Calu3 (cell line): ENCODE results near the gene RAPGEF5. TPM values are rescaled to one million over a fixed set of nuclear protein-coding genes. Genes with fewer than 3 reads are reported as not detected.

Experiments used
- BruUV-seq: library from RNA; stranded (reverse); fragments of 400-500 nt; replicated peaks from 2 replicates; lab custom pipeline; 2021; lab: Mats Ljungman, UMichigan
- CTCF ChIA-PET: fragments of 300-600 bp; sonication (Branson Sonifier 250); formaldehyde crosslinking; loops from one replicate; lab custom pipeline; 2022; ENCODE audit warnings: antibody characterized with exemption; lab: Charles Lee
- DNase-seq: peaks from one replicate; pipeline ENCODE4 v3.0.0; 2022
- H3K27ac Mint-ChIP-seq: one replicate; pipeline ENCODE4 v1.8.0; 2022; ENCODE audit warnings: mixed read lengths; ENCODE audit not compliant: unreplicated experiment
- H3K27me3 Mint-ChIP-seq: one replicate; pipeline ENCODE4 v1.8.0; 2022; ENCODE audit warnings: mixed read lengths; ENCODE audit not compliant: unreplicated experiment
- H3K36me3 Mint-ChIP-seq: one replicate; pipeline ENCODE4 v1.8.0; 2022; ENCODE audit warnings: mild to moderate bottlenecking, moderate library complexity, mixed read lengths; ENCODE audit not compliant: insufficient read depth, unreplicated experiment
- H3K4me1 Mint-ChIP-seq: one replicate; pipeline ENCODE4 v1.8.0; 2022; ENCODE audit warnings: mild to moderate bottlenecking, low read depth, mixed read lengths; ENCODE audit not compliant: unreplicated experiment
- H3K4me3 Mint-ChIP-seq: one replicate; pipeline ENCODE4 v1.8.0; 2022; ENCODE audit warnings: mild to moderate bottlenecking, low read depth, moderate library complexity, mixed read lengths; ENCODE audit not compliant: unreplicated experiment
- H3K9me3 Mint-ChIP-seq: one replicate; pipeline ENCODE4 v1.8.0; 2022; ENCODE audit warnings: low read depth, mixed read lengths; ENCODE audit not compliant: unreplicated experiment
- intact Hi-C: fragments of 100-400 bp; cut with micrococcal nuclease; formaldehyde crosslinking; loops from one replicate; pipeline ENCODE4 v1.10.0; 2022; ENCODE audit not compliant: unreplicated experiment
- total RNA-seq: library from RNA; stranded (reverse); gene quantifications from 2 replicates; pipeline ENCODE4 v1.2.3, GENCODE V29; 2022
- TF ChIP-seq, protein P1 (sequence below): fragments of 200-600 bp; IDR thresholded peaks from one replicate; pipeline ENCODE4 v1.8.0; 2022; ENCODE audit warnings: antibody characterized with exemption; ENCODE audit not compliant: unreplicated experiment

RAPGEF5 gene
- total RNA-seq, 1 experiment from 2014 or later, result 108 TPM

DNA sequence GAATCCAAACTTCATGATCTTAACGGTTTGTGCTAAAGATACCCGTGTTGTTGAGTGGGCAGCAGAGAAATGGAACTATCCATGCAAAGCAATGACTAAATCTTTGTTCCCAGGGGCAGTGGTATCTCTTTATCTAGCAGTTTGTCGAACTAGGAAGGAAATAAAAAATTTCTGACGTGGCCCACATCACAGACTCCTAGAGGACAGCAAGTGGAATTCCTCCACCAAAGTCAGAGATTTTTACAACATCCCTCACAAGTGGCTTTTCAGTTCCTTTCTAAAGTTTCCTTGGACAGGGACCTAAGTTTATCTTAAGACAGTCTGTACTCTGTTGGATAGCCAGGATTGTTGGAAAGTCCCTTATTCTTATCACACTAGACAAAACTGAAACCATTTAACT, 136.0 kb downstream of the RAPGEF5 start:
- Mint-ChIP-seq H3K27ac (no peak overlapping the region), H3K4me1 (peaks cover 21% of the 10 kb centered on the region), H3K4me3 (no peak overlapping the region), H3K27me3 (no peaks in the 10 kb centered on the region), H3K36me3 (peaks cover 24% of the 10 kb centered on the region), H3K9me3 (peaks cover 2% of the 10 kb centered on the region)
- intact Hi-C loops, result no loop called here
- TF ChIP-seq, protein P1, sequence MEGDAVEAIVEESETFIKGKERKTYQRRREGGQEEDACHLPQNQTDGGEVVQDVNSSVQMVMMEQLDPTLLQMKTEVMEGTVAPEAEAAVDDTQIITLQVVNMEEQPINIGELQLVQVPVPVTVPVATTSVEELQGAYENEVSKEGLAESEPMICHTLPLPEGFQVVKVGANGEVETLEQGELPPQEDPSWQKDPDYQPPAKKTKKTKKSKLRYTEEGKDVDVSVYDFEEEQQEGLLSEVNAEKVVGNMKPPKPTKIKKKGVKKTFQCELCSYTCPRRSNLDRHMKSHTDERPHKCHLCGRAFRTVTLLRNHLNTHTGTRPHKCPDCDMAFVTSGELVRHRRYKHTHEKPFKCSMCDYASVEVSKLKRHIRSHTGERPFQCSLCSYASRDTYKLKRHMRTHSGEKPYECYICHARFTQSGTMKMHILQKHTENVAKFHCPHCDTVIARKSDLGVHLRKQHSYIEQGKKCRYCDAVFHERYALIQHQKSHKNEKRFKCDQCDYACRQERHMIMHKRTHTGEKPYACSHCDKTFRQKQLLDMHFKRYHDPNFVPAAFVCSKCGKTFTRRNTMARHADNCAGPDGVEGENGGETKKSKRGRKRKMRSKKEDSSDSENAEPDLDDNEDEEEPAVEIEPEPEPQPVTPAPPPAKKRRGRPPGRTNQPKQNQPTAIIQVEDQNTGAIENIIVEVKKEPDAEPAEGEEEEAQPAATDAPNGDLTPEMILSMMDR, result no peak
- BruUV-seq, result no TSS peak
- CTCF ChIA-PET, result no interaction called here
- DNase-seq, result no peak

DNA sequence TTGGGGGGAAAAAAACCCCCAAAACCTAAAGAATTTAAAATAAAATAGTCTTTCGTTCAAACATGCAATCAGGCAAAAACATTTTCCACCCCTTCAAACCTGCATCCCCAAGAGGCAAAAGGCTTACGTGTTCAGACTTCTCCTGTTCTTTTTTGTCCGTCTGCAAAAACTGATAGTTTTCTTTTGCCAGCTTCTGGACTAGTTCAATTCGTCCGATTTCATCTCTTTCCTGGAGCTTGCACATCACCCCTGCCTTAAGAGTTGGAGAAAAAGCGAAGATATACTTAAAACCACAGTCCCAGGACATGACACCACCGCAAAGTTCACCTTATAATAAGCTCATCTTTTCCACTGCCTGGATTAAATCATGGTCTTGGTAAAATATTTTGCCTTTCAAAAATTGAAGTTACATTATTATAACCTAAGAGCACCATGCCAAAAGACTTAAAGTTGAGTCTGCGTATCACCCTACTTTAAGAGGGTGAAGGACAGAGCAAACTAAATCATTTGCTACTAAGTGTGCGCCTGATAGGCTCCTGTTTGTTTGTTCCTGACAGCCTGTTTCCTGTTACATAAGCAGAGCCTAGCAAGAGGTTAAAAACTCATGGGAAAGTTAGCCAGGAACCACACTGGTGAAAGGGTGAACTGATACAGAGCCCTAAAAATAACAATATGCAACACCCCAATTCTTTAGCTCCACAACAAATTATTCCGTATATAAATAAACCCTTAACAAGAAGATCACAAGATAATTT, 137.0 kb downstream of the RAPGEF5 start:
- Mint-ChIP-seq H3K36me3 (peaks cover 24% of the 10 kb centered on the region), H3K27me3 (no peaks in the 10 kb centered on the region), H3K27ac (no peak overlapping the region), H3K4me1 (peaks cover 21% of the 10 kb centered on the region), H3K4me3 (no peak overlapping the region), H3K9me3 (peaks cover 2% of the 10 kb centered on the region)
- intact Hi-C loops, result no loop called here
- DNase-seq, result no peak
- CTCF ChIA-PET, result no interaction called here
- TF ChIP-seq, protein P1, result no peak
- no TSS peak for BruUV-seq

DNA sequence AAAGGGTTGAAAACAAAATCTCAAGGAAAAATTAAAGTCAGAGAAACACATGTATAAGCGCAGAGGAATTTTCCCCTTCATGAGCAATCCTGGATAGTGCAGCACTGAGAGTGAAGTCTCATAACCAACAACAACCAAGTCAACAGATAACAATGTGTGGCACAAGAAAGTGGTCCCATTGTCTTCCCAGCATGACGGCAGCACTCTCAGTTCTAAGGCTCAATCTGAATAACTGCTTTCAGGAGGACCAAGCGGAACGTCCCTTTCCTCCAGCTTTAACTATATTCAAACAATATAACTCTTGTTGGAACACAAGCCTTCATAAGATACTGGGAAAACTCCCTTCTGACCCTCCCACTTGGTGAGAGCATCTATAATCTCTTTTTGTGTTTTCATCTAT, 137.9 kb downstream of the RAPGEF5 start:
- H3K27ac Mint-ChIP-seq, result no peak overlapping the region
- no peaks in the 10 kb centered on the region for H3K27me3 Mint-ChIP-seq
- peaks cover 2% of the 10 kb centered on the region for H3K9me3 Mint-ChIP-seq
- TF ChIP-seq, protein P1, result no peak
- H3K36me3 Mint-ChIP-seq, result peaks cover 24% of the 10 kb centered on the region
- no peak overlapping the region for H3K4me3 Mint-ChIP-seq
- CTCF ChIA-PET, result no interaction called here
- peaks cover 21% of the 10 kb centered on the region for H3K4me1 Mint-ChIP-seq
- no peak for DNase-seq
- intact Hi-C loops, result no loop called here
- BruUV-seq, result no TSS peak

DNA sequence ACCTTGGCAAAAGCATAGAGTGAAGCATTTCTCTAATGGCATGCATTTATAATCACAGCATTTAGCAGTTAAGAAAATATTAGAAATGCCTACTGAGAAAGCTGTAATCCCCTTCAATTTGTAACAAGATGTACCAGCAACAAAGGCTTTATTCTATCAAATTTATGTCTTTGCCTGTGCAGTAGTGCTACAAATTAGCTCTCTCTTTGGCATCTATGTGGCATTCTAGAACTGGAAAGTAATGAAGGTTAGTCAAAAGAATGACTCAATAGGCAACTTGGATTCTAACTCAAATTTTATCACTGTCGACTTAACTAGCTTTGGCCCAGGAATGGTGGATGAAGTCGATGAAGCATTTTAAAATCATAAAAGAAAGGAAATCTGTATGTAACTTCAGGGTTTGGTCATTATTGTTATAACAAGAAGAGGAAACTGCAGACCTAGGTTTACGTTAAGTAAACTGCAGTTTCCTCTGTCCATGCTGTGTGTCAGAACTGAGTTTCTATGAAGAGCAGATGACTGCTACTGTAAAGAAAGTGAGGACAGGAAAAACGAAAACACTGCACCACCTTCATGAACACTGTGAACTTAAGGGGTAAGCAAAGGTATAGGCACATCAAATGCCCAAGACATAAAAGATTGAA, 140.0 kb downstream of the RAPGEF5 start:
- peaks cover 25% of the 10 kb centered on the region for H3K36me3 Mint-ChIP-seq
- intact Hi-C loops, result no loop called here
- no peak overlapping the region for H3K4me3 Mint-ChIP-seq
- no TSS peak for BruUV-seq
- peaks cover 30% of the 10 kb centered on the region for H3K4me1 Mint-ChIP-seq
- TF ChIP-seq, protein P1, result no peak
- no peak overlapping the region for H3K27ac Mint-ChIP-seq
- no peak for DNase-seq
- H3K9me3 Mint-ChIP-seq, result peaks cover 2% of the 10 kb centered on the region
- no peaks in the 10 kb centered on the region for H3K27me3 Mint-ChIP-seq
- CTCF ChIA-PET, result interaction anchor here (0.6 kb wide), 1 partner anchor 650 kb away, joined by 5 read pairs; no protein-coding TSS in a partner anchor
